Measurements from ENCODE around the gene SFMBT2.

Gene SFMBT2

GRCh38 chr10:7263616-7264015 is 147.2 kb downstream of the SFMBT2 start:
- no peak for DNase-seq (ENCODE audit: low read depth)

GRCh38 chr10:7261351-7261750 is 149.5 kb downstream of the SFMBT2 start:
- no peak for DNase-seq (ENCODE audit: low read depth)

- no peak for DNase-seq (ENCODE audit: low read depth)
Measured at GRCh38 chr10:7260912-7261311, 149.9 kb downstream of the SFMBT2 start.

GRCh38 chr10:7260412-7260900 is 150.4 kb downstream of the SFMBT2 start:
- no peak for DNase-seq (ENCODE audit: low read depth)

GRCh38 chr10:7258948-7259523 is 151.8 kb downstream of the SFMBT2 start:
- DNase-seq (ENCODE audit: low read depth): peak; percentile 56

- no peak for DNase-seq (ENCODE audit: low read depth)
Measured at GRCh38 chr10:7255517-7255916, 155.3 kb downstream of the SFMBT2 start.

- no peak for DNase-seq (ENCODE audit: low read depth)
Measured at GRCh38 chr10:7251696-7252465, 159.0 kb downstream of the SFMBT2 start.

- no peak for DNase-seq (ENCODE audit: low read depth)
Measured at GRCh38 chr10:7250236-7250635, 160.6 kb downstream of the SFMBT2 start.

- DNase-seq (ENCODE audit: low read depth): no peak
Measured at GRCh38 chr10:7248585-7249164, 162.2 kb downstream of the SFMBT2 start.

- no peak for DNase-seq (ENCODE audit: low read depth)
Measured at GRCh38 chr10:7248148-7248547, 162.7 kb downstream of the SFMBT2 start.

- DNase-seq (ENCODE audit: low read depth): no peak
Measured at GRCh38 chr10:7245505-7245904, 165.3 kb downstream of the SFMBT2 start.

- no peak for DNase-seq (ENCODE audit: low read depth)
Measured at GRCh38 chr10:7243873-7244272, 167.0 kb downstream of the SFMBT2 start.

- DNase-seq (ENCODE audit: low read depth): no peak
Measured at GRCh38 chr10:7243139-7243538, 167.7 kb downstream of the SFMBT2 start.

- no peak for DNase-seq (ENCODE audit: low read depth)
Measured at GRCh38 chr10:7239312-7239985, 171.4 kb downstream of the SFMBT2 start.

- no peak for DNase-seq (ENCODE audit: low read depth)
Measured at GRCh38 chr10:7235376-7235775, 175.5 kb downstream of the SFMBT2 start.

GRCh38 chr10:7234109-7234508 is 176.7 kb downstream of the SFMBT2 start:
- DNase-seq (ENCODE audit: low read depth): no peak

GRCh38 chr10:7233259-7233991 is 177.4 kb downstream of the SFMBT2 start:
- no peak for DNase-seq (ENCODE audit: low read depth)

- DNase-seq (ENCODE audit: low read depth): no peak
Measured at GRCh38 chr10:7231509-7232414, 179.1 kb downstream of the SFMBT2 start.

- DNase-seq (ENCODE audit: low read depth): no peak
Measured at GRCh38 chr10:7230951-7231350, 179.9 kb downstream of the SFMBT2 start.

GRCh38 chr10:7230036-7230435 is 180.8 kb downstream of the SFMBT2 start:
- DNase-seq (ENCODE audit: low read depth): no peak

- no peak for DNase-seq (ENCODE audit: low read depth)
Measured at GRCh38 chr10:7225133-7225532, 185.7 kb downstream of the SFMBT2 start.

Measured in stimulated activated CD8-positive, alpha-beta memory T cell treated with anti-CD3 and anti-CD28 coated beads, Interleukin-12 subunit alpha, Interleukin-12 subunit beta, amount 100 ng/mL, for 4 hours (primary cell).